GM19463 (cell line): ENCODE data around the gene ABCG5.

Source experiments
- ATAC-seq: cut with Tn5 transposase; IDR thresholded peaks from one replicate; pipeline ENCODE4 v1.9.1; 2021; ENCODE audit warnings: mild to moderate bottlenecking, moderate library complexity; ENCODE audit not compliant: unreplicated experiment

ABCG5 gene

DNA sequence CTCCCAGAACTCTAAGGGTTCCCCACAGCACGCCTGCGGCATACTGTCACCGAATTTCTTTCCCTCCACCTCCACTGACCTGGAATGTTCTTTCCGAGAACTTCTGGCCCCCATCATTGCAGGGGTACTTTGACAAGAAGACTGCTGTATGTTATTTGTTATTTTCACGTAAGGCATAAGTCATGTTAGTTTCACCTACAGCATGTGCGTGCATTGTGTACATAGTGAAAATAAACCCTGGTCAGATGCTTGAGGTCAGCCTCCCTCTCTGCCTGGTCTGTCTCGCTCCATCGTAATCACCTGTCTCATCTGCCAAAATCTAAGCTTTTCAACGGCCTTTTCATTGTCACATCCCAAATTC is 4.2 kb upstream of the ABCG5 start:
- no peak for ATAC-seq

DNA sequence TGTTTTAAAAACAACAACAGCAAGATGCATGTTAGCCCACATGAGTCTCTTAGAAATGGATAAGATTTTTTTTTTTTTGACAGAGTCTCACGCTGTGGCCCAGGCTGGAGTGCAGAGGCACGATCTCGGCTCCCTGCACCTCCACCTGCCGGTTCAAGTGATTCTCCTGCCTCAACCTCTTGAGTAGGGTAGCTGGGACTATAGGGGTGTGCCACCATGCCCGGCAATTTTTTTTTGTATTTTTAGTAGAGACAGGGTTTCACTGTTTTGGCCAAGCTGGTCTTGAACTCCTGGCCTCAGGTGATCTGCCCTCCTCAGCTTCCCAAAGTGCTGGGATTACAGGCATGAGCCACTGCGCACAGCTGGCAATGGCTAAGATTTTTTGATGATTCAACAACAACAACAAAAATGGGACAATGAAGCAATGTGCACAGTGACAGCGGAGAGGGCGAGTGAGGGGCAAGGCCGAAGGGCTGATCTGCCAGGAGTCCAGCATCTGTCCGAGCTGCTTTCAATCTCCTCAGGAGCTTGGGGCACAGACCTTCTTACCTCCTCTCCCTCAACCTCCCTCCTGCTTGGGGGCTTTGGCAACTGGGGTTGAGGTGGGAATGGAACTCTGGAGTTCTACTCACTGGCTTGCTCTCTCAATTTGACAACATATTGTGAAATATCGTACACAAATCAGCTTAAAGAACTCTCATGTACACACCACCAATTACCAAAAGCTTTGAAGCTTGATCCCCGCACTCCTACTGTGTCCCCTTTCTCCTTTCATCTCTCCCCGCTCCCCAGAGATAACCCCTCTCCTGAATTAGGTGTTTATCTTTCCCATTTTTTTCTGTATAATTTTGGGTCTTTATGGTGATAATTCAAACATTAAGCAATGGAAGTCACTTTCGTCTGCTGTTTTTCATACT is 3.6 kb upstream of the ABCG5 start:
- ATAC-seq = no peak

DNA sequence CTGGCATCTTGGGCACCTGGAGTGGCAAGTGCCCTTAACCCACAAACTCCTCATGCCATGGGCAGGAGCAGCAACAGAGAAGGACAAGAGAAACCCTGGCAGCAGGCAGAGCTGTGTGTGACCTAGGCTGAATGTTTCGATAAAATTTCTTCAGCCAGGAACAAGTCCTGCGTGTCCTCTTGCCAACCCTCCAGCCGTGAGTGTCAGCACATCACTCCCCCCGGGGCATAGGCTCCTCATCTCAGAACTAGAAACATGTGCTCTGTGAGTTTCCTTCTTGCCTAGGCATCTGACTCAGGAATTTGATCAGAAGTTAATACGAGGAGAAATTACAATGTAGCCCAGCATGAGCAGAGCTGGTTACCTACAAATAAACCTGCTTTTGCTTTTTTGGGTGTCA is 2.3 kb upstream of the ABCG5 start:
- no peak for ATAC-seq

DNA sequence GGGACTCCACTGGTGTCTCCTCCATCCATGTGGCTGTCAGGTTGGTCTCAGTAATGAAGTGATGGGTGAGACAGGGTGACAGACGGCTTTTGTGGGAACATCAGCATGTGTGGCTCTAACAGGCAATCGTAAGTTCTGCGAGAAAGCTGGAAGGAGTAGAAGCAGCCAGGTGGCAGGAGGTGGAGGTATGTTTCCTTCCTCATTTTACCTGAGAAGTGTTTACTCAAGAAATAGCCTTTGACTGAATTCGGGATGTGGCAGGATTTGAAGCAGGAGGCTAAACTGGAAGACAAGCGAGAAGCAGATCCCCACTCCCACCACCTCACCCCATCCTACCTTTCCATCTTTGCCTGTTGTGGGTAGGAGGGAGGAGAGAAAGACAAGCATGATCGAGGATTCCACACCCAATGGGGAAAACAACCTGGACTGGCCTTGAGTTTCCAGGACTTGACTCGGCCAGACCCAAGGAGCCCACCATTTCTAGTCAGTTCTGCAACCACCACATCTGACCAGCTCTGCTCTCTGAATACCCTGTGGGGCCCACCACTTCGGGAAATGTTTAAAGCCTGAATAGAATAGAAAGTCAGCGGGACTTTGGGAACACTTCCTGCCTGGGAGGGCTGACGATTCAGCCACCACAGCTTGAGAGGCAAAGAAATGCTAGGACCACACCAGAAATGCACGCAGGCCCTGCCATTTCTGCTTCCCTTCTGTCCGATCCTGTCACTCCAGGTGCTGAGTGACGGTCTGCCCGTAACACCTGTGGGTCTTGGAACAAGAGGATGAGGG is 1.3 kb upstream of the ABCG5 start:
- no peak for ATAC-seq

DNA sequence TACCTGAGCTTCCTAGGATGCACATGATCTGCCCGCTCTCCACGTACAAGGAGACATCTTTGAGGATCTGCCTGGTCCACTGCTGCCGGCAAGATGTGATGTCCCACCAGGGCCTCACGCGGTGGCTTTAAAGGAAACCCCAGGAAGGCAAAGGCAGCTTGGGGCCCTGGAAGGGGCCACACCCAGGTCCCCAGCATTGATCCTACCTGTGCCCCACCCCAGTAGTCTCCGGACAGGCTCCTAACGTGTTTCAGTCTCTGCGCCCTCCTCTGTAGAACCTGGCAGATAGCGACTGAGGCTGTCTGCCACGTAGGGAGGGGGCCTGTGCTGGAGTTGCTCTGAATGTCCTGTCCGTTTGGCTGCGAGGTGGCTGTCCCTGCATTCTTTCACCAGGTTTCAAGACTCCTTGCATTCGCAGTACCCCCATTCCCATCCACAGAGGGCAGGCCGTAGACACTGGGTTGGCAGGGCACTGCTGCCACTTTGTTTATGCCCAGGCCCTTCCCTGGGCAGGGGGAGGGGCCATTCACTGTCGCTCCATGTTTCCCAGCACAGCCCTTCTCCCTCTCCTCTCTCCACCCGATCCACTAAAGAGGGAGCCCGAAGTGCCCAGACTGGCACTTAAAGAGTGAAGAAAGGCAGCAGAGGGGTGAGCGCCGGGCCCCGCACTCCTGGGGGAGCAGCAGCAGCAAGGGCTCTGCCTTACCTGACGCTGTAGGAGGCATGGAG is 644 bp downstream of the ABCG5 start:
- ATAC-seq = no peak

DNA sequence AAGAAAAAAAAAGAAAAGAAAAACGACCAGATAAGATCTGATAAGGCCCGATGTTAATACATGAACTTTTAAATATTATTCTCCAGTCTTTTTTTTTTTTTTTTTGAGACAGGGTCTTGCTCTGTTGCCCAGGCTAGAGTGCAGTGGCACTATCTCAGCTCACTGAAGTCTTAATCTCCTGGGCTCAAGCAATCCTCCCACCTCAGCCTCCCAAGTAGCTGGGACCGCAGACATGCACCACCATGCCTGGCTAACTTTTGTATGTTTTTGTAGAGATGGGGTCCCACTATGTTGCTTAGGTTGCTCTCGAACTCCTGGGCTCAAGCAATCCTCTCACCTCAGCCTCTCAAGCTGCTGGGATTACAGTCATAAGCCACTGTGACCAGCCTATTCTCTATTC is 1.6 kb downstream of the ABCG5 start:
- ATAC-seq = no peak

DNA sequence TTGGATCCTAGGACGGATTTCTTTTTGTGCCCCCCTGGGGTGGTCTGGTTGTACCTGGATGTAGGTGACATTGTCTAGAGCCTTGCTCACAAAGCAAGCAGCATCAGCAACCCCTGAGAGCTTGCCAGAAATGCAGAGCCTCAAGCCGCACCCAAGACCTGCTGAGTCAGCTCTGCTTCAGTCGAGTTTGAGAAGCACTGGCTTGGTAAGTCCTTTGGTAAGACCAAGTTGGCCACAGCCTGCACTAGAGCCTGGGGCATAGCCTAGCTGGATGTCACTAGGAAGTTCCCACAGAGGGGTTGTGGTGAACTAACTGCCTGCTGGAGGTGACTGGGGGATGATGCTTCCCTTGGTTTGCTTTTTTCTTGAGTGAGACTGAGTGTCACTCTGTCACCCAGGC is 6.2 kb downstream of the ABCG5 start:
- ATAC-seq = no peak

DNA sequence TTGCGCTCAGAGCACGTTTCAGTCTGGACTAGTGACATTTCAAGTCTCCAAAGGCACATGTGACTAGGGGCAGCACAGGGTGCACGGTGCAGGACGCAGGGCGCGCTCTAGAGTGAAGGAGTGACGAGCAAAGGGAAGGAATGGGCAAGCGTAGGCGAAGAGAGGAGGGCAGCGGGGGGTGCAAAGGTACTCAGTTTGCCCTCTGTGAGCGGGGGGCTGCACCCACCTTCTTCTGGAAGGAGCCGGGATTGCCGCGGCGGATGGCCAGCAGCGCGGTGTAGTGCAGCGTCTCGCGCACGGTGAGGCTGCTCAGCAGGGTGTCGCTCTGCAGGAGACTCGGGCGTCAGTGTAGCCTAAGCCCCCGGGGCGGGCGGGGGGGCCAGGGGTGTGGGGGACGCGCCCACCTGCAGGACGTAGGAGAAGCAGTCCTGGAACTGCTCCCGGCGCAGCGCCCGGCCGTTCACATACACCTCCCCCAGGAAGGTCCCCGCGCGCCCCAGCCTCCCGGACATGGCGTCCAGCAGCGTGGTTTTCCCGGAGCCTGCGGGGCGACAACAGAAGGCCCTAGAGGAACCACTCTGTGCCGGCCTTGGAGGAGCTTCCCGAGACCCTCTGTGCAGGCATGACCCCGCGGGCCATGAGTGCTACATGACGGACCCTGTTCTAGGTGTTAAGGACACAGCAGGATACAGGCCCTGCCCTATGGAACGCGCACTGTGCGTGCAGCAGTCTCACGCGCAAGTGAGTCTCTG is 6.9 kb downstream of the ABCG5 start:
- no peak for ATAC-seq

DNA sequence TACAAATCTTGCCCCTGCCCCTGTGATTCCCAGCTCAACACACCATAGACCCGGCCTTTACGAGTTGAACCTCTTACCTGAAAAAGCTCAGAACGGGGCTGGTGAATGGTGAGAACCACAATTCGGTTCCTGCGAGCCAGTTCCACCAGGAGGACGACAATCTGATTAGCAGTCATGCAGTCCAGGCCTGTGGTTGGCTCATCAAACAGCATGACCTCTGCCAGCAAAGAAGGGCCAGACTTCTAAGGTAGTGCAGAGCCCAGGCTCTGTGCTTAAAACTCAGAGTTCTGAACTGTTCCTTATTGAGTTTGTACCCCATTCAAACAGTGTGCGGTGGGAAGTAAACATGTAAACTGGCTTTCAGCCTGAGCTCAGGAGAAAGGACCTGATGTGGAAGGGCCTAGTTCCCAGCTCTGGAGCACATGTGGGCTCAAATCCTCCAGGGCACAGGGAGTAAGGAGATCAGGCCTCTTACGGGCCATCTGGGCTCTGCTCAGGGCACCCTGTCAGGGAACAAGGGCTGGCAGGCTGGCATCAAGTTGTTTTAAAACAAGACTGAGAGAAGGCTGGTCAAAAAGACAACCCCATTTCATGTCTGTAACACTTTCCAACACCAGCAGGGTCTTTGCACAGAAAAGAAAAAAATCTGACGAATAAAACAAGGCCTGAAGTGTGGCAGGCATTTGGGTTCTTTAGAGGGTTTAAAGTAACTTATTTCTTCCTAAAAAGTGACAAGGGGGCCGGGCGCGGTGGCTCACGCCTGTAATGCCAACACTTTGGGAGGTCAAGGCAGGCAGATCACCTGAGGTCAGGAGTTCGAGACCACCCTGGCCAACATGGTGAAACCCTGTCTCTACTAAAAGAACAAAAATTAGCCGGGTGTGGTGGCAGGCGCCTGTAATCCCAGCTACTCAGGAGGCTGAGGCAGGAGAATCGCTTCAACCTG is 12.1 kb downstream of the ABCG5 start:
- no peak for ATAC-seq

DNA sequence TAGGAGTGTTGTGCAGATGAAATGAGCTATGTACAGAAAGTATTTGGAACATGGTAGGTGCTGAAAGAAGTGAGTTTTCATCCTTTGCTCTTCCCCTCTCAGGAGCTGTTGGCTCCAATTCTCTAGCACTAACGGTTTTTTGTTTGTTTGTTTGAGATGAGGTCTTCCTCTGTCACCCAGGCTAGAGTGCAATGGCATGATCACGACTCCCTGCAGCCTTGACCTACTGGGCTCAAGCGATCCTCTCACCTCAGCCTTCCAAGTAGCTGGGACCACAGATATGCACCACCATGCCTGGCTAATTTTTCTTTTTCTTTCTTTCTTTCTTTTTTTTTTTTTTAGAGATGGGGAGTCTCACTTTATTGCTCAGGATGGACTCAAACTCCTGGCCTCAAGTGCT is 12.8 kb downstream of the ABCG5 start:
- ATAC-seq = no peak

DNA sequence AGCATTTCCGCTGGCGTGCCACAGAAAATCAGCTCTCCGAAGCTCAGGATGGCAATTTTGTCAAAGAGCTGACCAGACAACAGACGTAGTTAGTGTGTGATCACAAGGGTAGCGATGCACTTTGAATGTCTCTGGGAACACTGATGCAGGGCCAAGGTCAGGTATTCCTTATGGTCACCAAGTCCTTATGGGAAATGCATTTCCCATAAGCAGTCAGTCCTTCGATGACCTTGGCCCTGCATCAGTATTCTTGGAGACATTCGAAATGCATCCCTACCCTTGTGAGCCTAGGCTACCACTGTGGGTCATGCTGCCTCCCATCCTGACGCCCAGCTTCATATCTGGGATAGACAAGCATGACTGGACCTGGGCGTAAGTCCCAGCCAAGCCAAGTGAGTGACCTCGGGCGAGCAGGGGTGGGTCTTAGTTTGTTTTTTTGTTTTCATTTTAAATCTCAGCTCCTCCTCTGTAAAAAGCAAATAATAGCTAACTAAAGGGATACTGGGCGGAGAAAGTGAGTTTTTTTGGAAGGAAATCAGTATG is 13.6 kb downstream of the ABCG5 start:
- no peak for ATAC-seq

DNA sequence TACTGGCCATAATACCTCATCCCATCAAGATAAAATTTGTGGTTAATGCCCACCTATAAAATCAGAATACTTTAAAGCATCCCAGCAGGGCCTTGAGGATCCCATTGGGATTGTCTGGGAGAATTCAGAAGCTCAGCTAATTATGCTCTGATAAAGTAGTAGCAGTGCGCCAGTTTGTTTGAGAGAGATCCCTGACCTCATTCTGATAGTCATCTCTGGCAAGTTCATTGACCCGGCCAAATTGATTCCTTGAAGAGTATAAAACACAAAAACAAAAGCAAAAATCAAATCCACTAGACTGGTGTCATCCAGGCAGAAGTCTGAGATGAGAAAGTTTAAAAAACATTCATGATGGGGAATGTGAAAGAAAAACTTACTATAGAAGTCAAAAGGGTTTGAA is 14.1 kb downstream of the ABCG5 start:
- no peak for ATAC-seq

DNA sequence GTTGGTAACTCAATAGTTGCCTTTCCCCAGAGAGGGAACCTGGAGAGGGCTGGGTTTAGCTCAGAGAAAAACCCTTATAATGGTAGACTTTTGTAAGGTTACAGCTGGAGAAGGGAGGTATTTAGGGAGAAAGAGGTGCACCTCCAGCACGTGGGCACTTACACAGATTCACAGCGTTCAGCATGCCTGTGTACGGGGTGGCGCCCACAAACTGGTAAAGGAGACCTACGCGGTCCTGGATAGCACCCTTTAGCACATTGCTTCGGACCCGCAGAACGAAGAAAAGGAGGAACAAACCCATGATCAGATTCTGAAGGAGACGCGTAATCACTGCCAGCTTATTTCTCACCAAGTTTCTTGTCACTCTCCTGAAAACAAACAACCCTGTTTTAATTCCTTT is 14.9 kb downstream of the ABCG5 start:
- ATAC-seq = no peak

DNA sequence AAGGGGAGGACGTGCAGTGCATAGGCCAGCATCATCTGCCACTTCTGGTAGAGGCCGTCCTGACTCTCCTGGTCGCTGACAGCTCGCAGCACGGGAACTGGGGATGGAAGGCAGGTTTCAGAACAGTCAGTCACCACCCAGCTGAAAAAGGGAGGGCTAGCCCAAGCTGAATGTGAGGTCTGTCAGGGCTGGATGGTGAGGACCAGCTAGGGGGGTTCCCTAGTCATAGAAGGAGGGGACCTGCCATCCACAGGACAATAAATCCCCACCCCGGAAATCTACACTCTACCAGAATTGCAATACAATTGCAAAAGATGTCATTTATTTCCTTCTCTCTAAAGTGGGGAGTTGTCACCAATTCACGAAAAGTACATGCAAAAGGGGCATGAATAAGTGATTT is 15.8 kb downstream of the ABCG5 start:
- ATAC-seq = no peak

DNA sequence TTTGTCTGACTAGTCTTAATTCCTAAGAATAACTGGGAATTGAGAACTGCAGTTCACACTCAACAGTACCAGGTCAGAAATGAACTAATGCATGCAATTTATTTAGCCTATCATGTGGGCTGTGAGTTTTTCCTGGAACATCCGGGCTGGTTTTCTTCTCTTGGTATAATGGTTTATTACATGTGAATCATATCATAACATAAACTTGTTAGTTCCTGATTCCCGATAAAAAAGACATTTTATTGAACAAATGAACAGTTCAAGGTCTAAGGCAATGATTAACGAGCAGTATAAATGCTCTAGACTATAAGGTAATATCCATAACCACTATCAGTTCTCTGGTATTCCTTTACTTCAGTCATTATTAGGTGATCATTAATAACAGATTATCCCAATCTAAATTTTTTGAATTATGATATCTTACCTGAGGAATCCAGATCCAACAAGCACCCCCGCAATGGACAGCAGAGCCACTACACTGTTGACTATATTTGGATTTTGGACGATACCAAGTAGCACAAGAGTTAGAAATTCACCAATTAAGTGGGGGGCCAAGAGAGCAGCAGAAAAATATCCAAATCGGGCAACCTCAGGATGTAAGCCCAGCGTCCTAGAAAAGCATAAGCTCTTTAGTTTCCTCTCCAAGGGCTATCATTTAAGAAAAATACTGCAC is 19.0 kb downstream of the ABCG5 start:
- ATAC-seq = no peak

DNA sequence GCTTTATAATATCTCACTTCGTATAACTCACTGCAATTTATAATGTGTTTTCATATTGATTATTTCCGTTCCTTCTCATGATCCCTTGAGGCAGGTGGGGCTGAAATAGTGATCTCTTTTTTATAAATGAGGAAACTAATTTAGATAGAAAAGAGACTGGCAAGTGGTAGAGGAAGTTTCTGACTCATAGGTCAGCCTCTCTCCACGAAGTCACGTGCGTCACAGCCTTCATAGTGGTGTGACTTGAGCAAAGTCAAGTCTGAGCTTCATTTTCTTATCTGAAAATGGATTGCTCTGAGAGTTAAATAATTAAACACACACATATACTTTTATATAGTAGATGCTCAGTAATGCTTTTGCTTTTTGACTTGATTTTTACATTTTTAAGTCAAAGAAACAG is 19.9 kb downstream of the ABCG5 start:
- no peak for ATAC-seq

DNA sequence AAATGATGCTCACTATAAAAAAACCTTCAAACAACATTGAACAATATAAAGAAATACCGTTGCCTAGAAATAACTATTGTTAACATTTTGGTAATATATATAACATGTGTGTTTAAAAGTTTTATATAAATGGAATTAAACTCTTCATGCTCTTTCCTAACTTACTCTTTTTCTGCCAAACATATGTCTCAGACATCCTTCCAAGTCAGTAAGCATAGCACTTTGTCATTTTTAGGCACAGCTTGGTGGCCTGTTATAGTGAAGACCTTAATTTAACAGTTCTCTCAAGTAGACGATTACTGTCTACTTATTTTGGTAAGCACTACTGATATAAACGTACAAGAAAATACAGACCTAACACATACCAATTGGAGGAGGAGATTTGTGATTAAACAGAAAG is 23.9 kb downstream of the ABCG5 start:
- no peak for ATAC-seq

DNA sequence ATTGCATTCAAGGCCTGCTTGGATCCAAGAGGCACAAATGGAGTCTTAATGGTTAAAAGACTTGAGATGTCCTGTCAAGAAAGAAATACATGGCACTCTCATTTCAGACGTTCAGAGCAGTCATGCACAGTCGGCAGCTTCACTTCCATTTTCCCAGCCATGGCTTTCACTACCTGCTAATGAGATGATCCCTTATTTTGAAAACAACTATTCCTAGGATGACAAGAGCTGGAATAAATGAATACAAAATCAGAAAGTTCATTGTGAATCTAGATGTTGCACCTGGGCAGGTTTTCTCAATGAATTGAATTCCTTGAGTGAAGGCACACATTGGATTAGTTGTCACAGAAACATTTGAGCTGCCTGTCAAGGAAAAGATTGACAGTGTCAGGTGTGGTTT is 25.7 kb downstream of the ABCG5 start:
- ATAC-seq = no peak

DNA sequence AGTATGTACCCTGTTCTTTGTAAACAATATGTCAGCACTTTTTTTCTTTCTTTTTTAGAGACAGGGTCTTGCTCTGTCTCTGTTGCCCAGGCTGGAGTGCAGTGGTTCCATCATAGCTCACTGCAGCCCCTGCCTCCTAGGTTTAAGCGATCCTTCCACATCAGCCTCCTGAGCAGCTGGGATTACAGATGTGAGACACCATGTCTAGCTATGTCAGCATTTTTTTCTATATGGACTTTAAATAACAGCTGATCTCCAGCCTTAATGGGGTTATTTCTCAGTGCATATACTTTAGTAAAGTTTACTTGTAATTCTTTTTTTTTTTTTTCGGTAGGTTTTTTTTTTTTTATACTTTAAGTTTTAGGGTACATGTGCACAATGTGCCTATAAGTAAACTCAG is 26.6 kb downstream of the ABCG5 start:
- ATAC-seq = no peak
